IMR-90 (cell line): Measurements from ENCODE around the gene DUSP8. TPM values are rescaled to one million over a fixed set of nuclear protein-coding genes. Genes with fewer than 3 reads are reported as not detected.

Experiments
- ATAC-seq: fragments of 200-7000 bp; cut with Tn5 transposase; 2 replicates; pipeline ENCODE4 v1.9.1; 2020; ENCODE audit warnings: low read depth, mild to moderate bottlenecking, moderate library complexity
- BruUV-seq: library from RNA; stranded (reverse); fragments of 400-500 nt; replicated peaks from 2 replicates; lab custom pipeline; 2021; lab: Mats Ljungman, UMichigan
- CTCF ChIA-PET: fragments of 300-600 bp; formaldehyde crosslinking; extraction: SDS; loops from one replicate; lab custom pipeline; 2021; ENCODE audit warnings: antibody characterized with exemption; lab: Yijun Ruan, JAX
- POLR2A ChIA-PET: fragments of 300-600 bp; sonication (Branson Sonifier 250); formaldehyde crosslinking; loops from one replicate; lab custom pipeline; 2022; ENCODE audit warnings: antibody characterized with exemption; ENCODE audit not compliant: unreplicated experiment; lab: Charles Lee
- DNase-seq: peaks from one replicate; pipeline ENCODE4 v3.0.0; 2013
- H2AFZ ChIP-seq: replicated peaks from 2 replicates; pipeline ENCODE3; 2013; ENCODE audit warnings: low read length, mild to moderate bottlenecking; ENCODE audit not compliant: poor library complexity
- H2AK5ac ChIP-seq: 2 replicates; pipeline ENCODE4 v1.6.1; 2013; ENCODE audit warnings: low read depth, low read length, inconsistent platforms
- H2AK9ac ChIP-seq: replicated peaks from 2 replicates; pipeline ENCODE3; 2013; ENCODE audit warnings: mild to moderate bottlenecking, low read depth, low read length, moderate library complexity; ENCODE audit not compliant: poor library complexity
- H2BK120ac ChIP-seq: 2 replicates; pipeline ENCODE4 v1.6.1; 2013; ENCODE audit warnings: low read depth, low read length, inconsistent platforms
- H2BK15ac ChIP-seq: 3 replicates; pipeline ENCODE4 v1.6.1; 2013; ENCODE audit warnings: low read depth, low read length, inconsistent platforms
- H2BK20ac ChIP-seq: 2 replicates; pipeline ENCODE4 v1.6.1; 2013; ENCODE audit warnings: low read depth, mild to moderate bottlenecking, inconsistent platforms, low read length, moderate library complexity
- H2BK5ac ChIP-seq: 2 replicates; pipeline ENCODE4 v1.6.1; 2013; ENCODE audit warnings: mild to moderate bottlenecking, low read depth, low read length, inconsistent platforms; ENCODE audit not compliant: poor library complexity, severe bottlenecking
- H3K14ac ChIP-seq: replicated peaks from 2 replicates; pipeline ENCODE4 v1.6.1; 2013; ENCODE audit warnings: low read depth, low read length, inconsistent platforms
- H3K18ac ChIP-seq: 2 replicates; pipeline ENCODE4 v1.6.1; 2013; ENCODE audit warnings: low read depth, low read length, control low read depth
- H3K23ac ChIP-seq: 2 replicates; pipeline ENCODE4 v1.6.1; 2013; ENCODE audit warnings: low read depth, low read length, inconsistent platforms
- H3K27ac ChIP-seq: 2 replicates; pipeline ENCODE4 v1.5.1; 2013; ENCODE audit warnings: mild to moderate bottlenecking, control low read depth, low read length; ENCODE audit not compliant: insufficient read depth
- H3K27me3 ChIP-seq: 2 replicates; pipeline ENCODE4 v1.6.1; 2013; ENCODE audit warnings: low read length; ENCODE audit not compliant: control insufficient read depth, insufficient read depth
- H3K36me3 ChIP-seq: 2 replicates; pipeline ENCODE4 v1.6.1; 2013; ENCODE audit warnings: low read length, mixed read lengths; ENCODE audit not compliant: control insufficient read depth, insufficient read depth
- H3K4ac ChIP-seq: 2 replicates; pipeline ENCODE4 v1.6.1; 2013; ENCODE audit warnings: low read depth, low read length, inconsistent platforms
- H3K4me1 ChIP-seq: 2 replicates; pipeline ENCODE4 v1.6.1; 2013; ENCODE audit warnings: low read length, mixed read lengths; ENCODE audit not compliant: control insufficient read depth, insufficient read depth
- H3K4me2 ChIP-seq: 2 replicates; pipeline ENCODE4 v1.6.1; 2013; ENCODE audit warnings: low read depth, mild to moderate bottlenecking, control low read depth, low read length, moderate library complexity
- H3K4me3 ChIP-seq: 2 replicates; pipeline ENCODE4 v1.5.1; 2013; ENCODE audit warnings: low read depth, mild to moderate bottlenecking, control low read depth, low read length, moderate library complexity; ENCODE audit not compliant: insufficient read depth
- H3K56ac ChIP-seq: 2 replicates; pipeline ENCODE4 v1.6.1; 2013; ENCODE audit warnings: low read length, inconsistent platforms; ENCODE audit not compliant: insufficient read depth; ENCODE audit errors: extremely low read depth
- H3K79me1 ChIP-seq, 2 experiments: 2 replicates each; pipeline ENCODE4 v1.6.1; 2013; ENCODE audit warnings: low read length in 2 of 2, inconsistent platforms in 1 of 2, low read depth in 1 of 2
- H3K9ac ChIP-seq: 2 replicates; pipeline ENCODE4 v1.6.1; 2013; ENCODE audit warnings: low read depth, low read length, control low read depth
- H3K9me1 ChIP-seq: 2 replicates; pipeline ENCODE4 v1.6.1; 2013; ENCODE audit warnings: low read length, inconsistent platforms; ENCODE audit not compliant: insufficient read depth
- H3K9me3 ChIP-seq: 2 replicates; pipeline ENCODE4 v1.6.1; 2013; ENCODE audit warnings: low read length; ENCODE audit not compliant: control insufficient read depth, insufficient read depth
- H4K20me1 ChIP-seq: 2 replicates; pipeline ENCODE4 v1.6.1; 2013; ENCODE audit warnings: low read length, inconsistent platforms; ENCODE audit not compliant: insufficient read depth
- H4K5ac ChIP-seq: 2 replicates; pipeline ENCODE4 v1.6.1; 2013; ENCODE audit warnings: mild to moderate bottlenecking, low read depth, low read length, control low read depth
- H4K8ac ChIP-seq, 2 experiments: 2 replicates each; pipeline ENCODE4 v1.6.1; 2013; ENCODE audit warnings: low read depth in 2 of 2, low read length in 2 of 2, control low read depth in 1 of 2, inconsistent platforms in 1 of 2
- H4K91ac ChIP-seq: 2 replicates; pipeline ENCODE4 v1.6.1; 2013; ENCODE audit warnings: low read depth, low read length, inconsistent platforms; ENCODE audit not compliant: insufficient read depth
- CEBPB ChIP-seq: IDR thresholded peaks from 2 replicates; pipeline ENCODE4 v1.6.1; 2012; ENCODE audit warnings: low read depth, low read length, improper control_type of control experiment
- CHD1 ChIP-seq: IDR thresholded peaks from 2 replicates; pipeline ENCODE4 v1.6.1; 2012; ENCODE audit warnings: low read depth, low read length, improper control_type of control experiment
- ELK1 ChIP-seq: fragments of 150-350 bp; IDR thresholded peaks from 2 replicates; pipeline ENCODE4 v1.6.1; 2016; ENCODE audit warnings: low read depth, mild to moderate bottlenecking, low read length, moderate library complexity, borderline replicate concordance
- MAFK ChIP-seq: IDR thresholded peaks from 2 replicates; pipeline ENCODE4 v1.6.1; 2012; ENCODE audit warnings: low read depth, low read length, improper control_type of control experiment
- MXI1 ChIP-seq: IDR thresholded peaks from 2 replicates; pipeline ENCODE4 v1.6.1; 2012; ENCODE audit warnings: low read depth, mild to moderate bottlenecking, low read length, moderate library complexity, borderline replicate concordance
- POLR2A ChIP-seq: IDR thresholded peaks from 2 replicates; pipeline ENCODE4 v1.6.1; 2012; ENCODE audit warnings: mild to moderate bottlenecking, low read depth, low read length
- RFX5 ChIP-seq: IDR thresholded peaks from 2 replicates; pipeline ENCODE4 v1.8.0; 2012; ENCODE audit warnings: low read depth, mild to moderate bottlenecking, low read length, moderate library complexity
- WGBS, 2 experiments: methylation state at CpG; one replicate each; pipeline versions ENCODE4 v1.1.5 to v1.1.7; 2013; ENCODE audit warnings: missing lambda C conversion rate in 2 of 2; ENCODE audit not compliant: insufficient read length in 1 of 2; ENCODE audit errors: extremely low coverage in 2 of 2; 5-methylcytosine and 5-hydroxymethylcytosine counted together
- dilution Hi-C: fragments of 300-500 bp; cut with HindIII; formaldehyde crosslinking; loops from one replicate; pipeline ENCODE4 v1.14.3; 2018; ENCODE audit warnings: low sequenced_read_pairs; ENCODE audit not compliant: unreplicated experiment
- in situ Hi-C: fragments of 300-500 bp; cut with MboI; formaldehyde crosslinking; loops from 3 replicates; pipeline ENCODE4 v1.14.3; 2019; ENCODE audit warnings: low sequenced_read_pairs, inconsistent platforms, mixed read lengths
- intact Hi-C: fragments of 100-400 bp; cut with micrococcal nuclease; formaldehyde crosslinking; loops from 2 replicates; pipeline ENCODE4 v1.10.0; 2022
- polyA plus RNA-seq, 3 experiments: library from polyadenylated mRNA; depleted of rRNA; stranded (reverse); fragments of >200 nt; gene quantifications; 2 replicates each; pipeline ENCODE4 v1.2.3, GENCODE V29; 2012; ENCODE audit warnings: low replicate concordance in 1 of 3
- total RNA-seq: library from RNA; depleted of rRNA; stranded (reverse); fragments of >200 nt; gene quantifications from 2 replicates; pipeline ENCODE4 v1.2.3, GENCODE V29; 2012

The DUSP8 gene
- total and polyA plus RNA-seq, 2 of the 4 experiments (the other 2 are of a cell fraction), result 0.72 to 4.2 TPM

GRCh38 chr11:1534171-1534570 lies 37.9 kb downstream of the DUSP8 start:
- ChIA-PET CTCF (no interaction called here), POLR2A (no interaction called here)
- intact Hi-C loops (no loop called here), dilution Hi-C loops (no loop called here), in situ Hi-C loops (no loop called here)
- no peak overlapping the region for H4K8ac ChIP-seq
- peaks cover 19% of the 10 kb centered on the region for H3K9me1 ChIP-seq
- H3K4me3 ChIP-seq, result no peak overlapping the region
- no peak overlapping the region for H4K5ac ChIP-seq
- DNase-seq (no peak), ATAC-seq (no peak)
- peaks cover 4% of the 10 kb centered on the region for H3K9me3 ChIP-seq
- H2AFZ ChIP-seq, result no peak overlapping the region
- H3K23ac ChIP-seq, result no peak overlapping the region
- H3K18ac ChIP-seq, result no peak overlapping the region
- H3K4me1 ChIP-seq, result peaks cover 3% of the 10 kb centered on the region; the same call in 1 of the 2 replicates
- H3K79me1 ChIP-seq, result peaks cover 31 to 77% of the 10 kb centered on the region in 2 experiments
- H2BK120ac ChIP-seq, result no peak overlapping the region
- no peak overlapping the region for H3K9ac ChIP-seq
- H4K20me1 ChIP-seq, result peaks cover 75% of the 10 kb centered on the region
- no peak overlapping the region for H3K4me2 ChIP-seq
- no peak overlapping the region for H3K14ac ChIP-seq
- TF ChIP-seq POLR2A, result no peak
- no peak for TF ChIP-seq MAFK
- TF ChIP-seq MXI1, result no peak
- TF ChIP-seq ELK1, result no peak
- no peak for TF ChIP-seq CHD1
- no peak for TF ChIP-seq CEBPB
- no peak for TF ChIP-seq RFX5
- no peak overlapping the region for H2AK5ac ChIP-seq
- H3K4ac ChIP-seq, result no peak overlapping the region
- no peak overlapping the region for H3K56ac ChIP-seq
- H2BK20ac ChIP-seq, result no peak overlapping the region
- H3K27ac ChIP-seq, result no peak overlapping the region
- no TSS peak for BruUV-seq
- H3K27me3 ChIP-seq, result peaks cover 10% of the 10 kb centered on the region
- H2BK5ac ChIP-seq, result no peak overlapping the region
- 100% methylated on average over 3 of the region's 7 CpGs; no CpG with 5 or more reads in 1 of the 2 experiments for WGBS, 2 experiments
- H3K36me3 ChIP-seq, result peaks cover 9% of the 10 kb centered on the region
- peak overlapping the region; percentile 51 for H2AK9ac ChIP-seq
- no peak overlapping the region for H4K91ac ChIP-seq
- no peak overlapping the region for H2BK15ac ChIP-seq
